Pancreas (tissue), 10 donors: ENCODE data around the gene SLC37A3. TPM values are rescaled to one million over a fixed set of nuclear protein-coding genes. Genes with fewer than 3 reads are reported as not detected.

Experiments used
- ATAC-seq, 4 donors: fragments of 200-7000 bp; cut with Tn5 transposase; one replicate each; pipeline versions ENCODE4 v1.8.0 to v1.9.1; 2020; ENCODE audit warnings: mild to moderate bottlenecking in 4 of 4, moderate library complexity in 4 of 4
- DNase-seq, 6 donors: peaks; one replicate each; pipeline ENCODE4 v3.0.0-alpha.2; 2020
- FAIRE-seq: peaks from 2 replicates; lab custom pipeline; 2012; peaks lifted over from hg19 to GRCh38; lab: Jason Lieb, UNC
- H3K27ac ChIP-seq, 4 donors: fragments of 200-600 bp; sonication (generic); 1 replicate in 3 of 4; 2 replicates in 1 of 4; pipeline versions ENCODE4 v1.5.0 to v1.8.0; 2020
- H3K27me3 ChIP-seq, 4 donors: fragments of 200-600 bp; one replicate each; pipeline ENCODE4 v1.8.0; 2021
- H3K36me3 ChIP-seq, 3 donors: fragments of 200-600 bp; sonication (generic) in 1 of 3; one replicate each; pipeline versions ENCODE4 v1.5.0 to v1.8.0; 2020 to 2021
- H3K4me1 ChIP-seq, 3 donors: fragments of 200-600 bp; one replicate each; pipeline ENCODE4 v1.8.0; 2021
- H3K4me3 ChIP-seq, 4 donors: fragments of 200-600 bp; sonication (generic) in 2 of 4; one replicate each; pipeline versions ENCODE4 v1.5.0 to v1.8.0; 2020 to 2021
- H3K9me3 ChIP-seq, 4 donors: fragments of 200-600 bp; one replicate each; pipeline ENCODE4 v1.8.0; 2021
- WGBS, 2 donors: extraction: QIAGEN DNeasy Blood & Tissue Kit; methylation state at CpG; one replicate each; pipeline ENCODE4 v1.1.7; 2013; 5-methylcytosine and 5-hydroxymethylcytosine counted together
- intact Hi-C, 3 donors: fragments of 100-400 bp; cut with DNase I; formaldehyde crosslinking; loops; one replicate each; pipeline versions ENCODE4 v1.11.1 to v1.14.2; 2022
- polyA plus RNA-seq, 2 donors: library from polyadenylated mRNA; stranded (reverse); fragments of 200-250 nt; gene quantifications; one replicate each; pipeline ENCODE4 v1.2.3, GENCODE V29; 2013
- total RNA-seq, 6 donors: library from RNA; stranded (reverse); fragmentation: NEBNext Ultra II Directional in 4 of 6; extraction: Animal tissue kit (Norgen Biotek cat#: 25700) in 4 of 6; gene quantifications; one replicate each; pipeline versions ENCODE4 v1.2.1 to v1.2.4, GENCODE V29; 2021 to 2023
- TF ChIP-seq, protein P1 (sequence below), 4 donors: fragments of 200-600 bp; sonication (generic) in 3 of 4; IDR thresholded peaks; one replicate each; pipeline versions ENCODE4 v1.5.0 to v1.8.0; 2021; ENCODE audit warnings: antibody characterized with exemption in 4 of 4
- donor health status: healthy with polysubstance abuse.
- donor health status: DM: no; HTN: no; CAD: no; lungs with moderate emphysema.
- donor health status: DM: no; HTN: no; CAD: no.
- donor health status: control.
- donor health status: control.
- donor health status: Bipolar disorder and iron deficiency.
- donor health status: DM: yes; HTN: yes; CAD: no.
- donor health status: DM: no; HTN: no; CAD: no.
- donor health status: DM: no; HTN: no; CAD: no.
- donor health status: DM: yes; HTN: yes; CAD: no.

The SLC37A3 gene
- total and polyA plus RNA-seq, 8 donors: 17.3 to 30.3 (median 24.0) TPM

- no peaks in the 10 kb centered on the region for H3K36me3 ChIP-seq
- H3K4me3 ChIP-seq: peak within 1 kb of the TSS; percentile 30 to 58 (median 40)
- no peaks in the 10 kb centered on the region for H3K9me3 ChIP-seq
- H3K4me1 ChIP-seq: peaks cover 0 to 10% (median 0%) of the 10 kb centered on the region in 3 donors
- H3K27ac ChIP-seq: peak within 1 kb of the TSS; percentile 23 to 74 (median 54)
- ATAC-seq (peak; percentile 96 to 98 (median 96)), FAIRE-seq (no peak), DNase-seq (peak; percentile 73 to 88 (median 77))
- intact Hi-C loops: no loop called here
- 3% methylated on average over 21 to 22 of the region's 22 CpGs for WGBS, 2 donors
- TF ChIP-seq, protein P1, sequence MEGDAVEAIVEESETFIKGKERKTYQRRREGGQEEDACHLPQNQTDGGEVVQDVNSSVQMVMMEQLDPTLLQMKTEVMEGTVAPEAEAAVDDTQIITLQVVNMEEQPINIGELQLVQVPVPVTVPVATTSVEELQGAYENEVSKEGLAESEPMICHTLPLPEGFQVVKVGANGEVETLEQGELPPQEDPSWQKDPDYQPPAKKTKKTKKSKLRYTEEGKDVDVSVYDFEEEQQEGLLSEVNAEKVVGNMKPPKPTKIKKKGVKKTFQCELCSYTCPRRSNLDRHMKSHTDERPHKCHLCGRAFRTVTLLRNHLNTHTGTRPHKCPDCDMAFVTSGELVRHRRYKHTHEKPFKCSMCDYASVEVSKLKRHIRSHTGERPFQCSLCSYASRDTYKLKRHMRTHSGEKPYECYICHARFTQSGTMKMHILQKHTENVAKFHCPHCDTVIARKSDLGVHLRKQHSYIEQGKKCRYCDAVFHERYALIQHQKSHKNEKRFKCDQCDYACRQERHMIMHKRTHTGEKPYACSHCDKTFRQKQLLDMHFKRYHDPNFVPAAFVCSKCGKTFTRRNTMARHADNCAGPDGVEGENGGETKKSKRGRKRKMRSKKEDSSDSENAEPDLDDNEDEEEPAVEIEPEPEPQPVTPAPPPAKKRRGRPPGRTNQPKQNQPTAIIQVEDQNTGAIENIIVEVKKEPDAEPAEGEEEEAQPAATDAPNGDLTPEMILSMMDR (IDR thresholded peaks at IDR 0.05): no peak
- no peaks in the 10 kb centered on the region for H3K27me3 ChIP-seq
These were observed 5.7 kb upstream of the SLC37A3 start, which contains the start of gene RAB19 for GRCh38 chr7:140403878-140404564. RAB19 (plus strand) TSS chr7:140404058; CDS start chr7:140407647, 3,589 bp downstream.

- no peaks in the 10 kb centered on the region for H3K27me3 ChIP-seq
- H3K36me3 ChIP-seq: no peaks in the 10 kb centered on the region
- TF ChIP-seq, protein P1 (IDR thresholded peaks at IDR 0.05): no peak
- H3K4me1 ChIP-seq: peaks cover 0 to 13% (median 3%) of the 10 kb centered on the region in 3 donors
- H3K27ac ChIP-seq: peak overlapping the region in 1 of 4 donors; percentile 50
- no peaks in the 10 kb centered on the region for H3K9me3 ChIP-seq
- WGBS, 2 donors: 45 to 46% methylated on average over 2 of the region's 2 CpGs
- no peak overlapping the region for H3K4me3 ChIP-seq
- ATAC-seq (no peak), DNase-seq (no peak), FAIRE-seq (no peak)
- intact Hi-C loops: no loop called here
These were observed 4.0 kb upstream of the SLC37A3 start for GRCh38 chr7:140402178-140402835.

- intact Hi-C loops: no loop called here
- WGBS, 2 donors: 76 to 88% methylated on average over 3 of the region's 3 CpGs
- H3K27me3 ChIP-seq: no peaks in the 10 kb centered on the region
- ATAC-seq (no peak), DNase-seq (no peak), FAIRE-seq (no peak)
- H3K4me3 ChIP-seq: no peak overlapping the region
- H3K9me3 ChIP-seq: no peaks in the 10 kb centered on the region
- H3K36me3 ChIP-seq: no peaks in the 10 kb centered on the region
- TF ChIP-seq, protein P1 (IDR thresholded peaks at IDR 0.05): no peak
- H3K27ac ChIP-seq: no peak overlapping the region
- peaks cover 3 to 22% (median 5%) of the 10 kb centered on the region in 3 donors for H3K4me1 ChIP-seq
These were observed 2.1 kb upstream of the SLC37A3 start for GRCh38 chr7:140400381-140400780.

GRCh38 chr7:140398821-140399220 lies 491 bp upstream of the SLC37A3 start:
- no peak for FAIRE-seq
- no peaks in the 10 kb centered on the region for H3K36me3 ChIP-seq
- H3K27ac ChIP-seq: no peak overlapping the region
- no peaks in the 10 kb centered on the region for H3K9me3 ChIP-seq
- peak overlapping the region in 2 of 4 donors; percentile 88 to 98 for H3K4me3 ChIP-seq
- H3K27me3 ChIP-seq: no peaks in the 10 kb centered on the region
- WGBS, 2 donors: 55 to 69% methylated on average over 10 of the region's 10 CpGs
- H3K4me1 ChIP-seq: peaks cover 3 to 22% (median 5%) of the 10 kb centered on the region in 3 donors
- peak in 2 of 6 donors; percentile 16 to 25 for DNase-seq
- intact Hi-C loops: no loop called here
- TF ChIP-seq, protein P1 (IDR thresholded peaks at IDR 0.05): no peak
- ATAC-seq: no peak
